Measurements from ENCODE around the gene SLC35D2.
"Not testable (repeated sequence)": the region's sequence is repeated elsewhere in the genome, so short reads cannot be mapped to it uniquely, and the experiment has no call there.

SLC35D2 gene

GRCh38 chr9:96399325-96399633 is 15.8 kb upstream of the SLC35D2 start:
- no peak for DNase-seq

- no peak for DNase-seq
Measured at GRCh38 chr9:96398582-96399324, 15.2 kb upstream of the SLC35D2 start.

GRCh38 chr9:96395964-96396363 is 12.5 kb upstream of the SLC35D2 start:
- DNase-seq = no peak

DNA sequence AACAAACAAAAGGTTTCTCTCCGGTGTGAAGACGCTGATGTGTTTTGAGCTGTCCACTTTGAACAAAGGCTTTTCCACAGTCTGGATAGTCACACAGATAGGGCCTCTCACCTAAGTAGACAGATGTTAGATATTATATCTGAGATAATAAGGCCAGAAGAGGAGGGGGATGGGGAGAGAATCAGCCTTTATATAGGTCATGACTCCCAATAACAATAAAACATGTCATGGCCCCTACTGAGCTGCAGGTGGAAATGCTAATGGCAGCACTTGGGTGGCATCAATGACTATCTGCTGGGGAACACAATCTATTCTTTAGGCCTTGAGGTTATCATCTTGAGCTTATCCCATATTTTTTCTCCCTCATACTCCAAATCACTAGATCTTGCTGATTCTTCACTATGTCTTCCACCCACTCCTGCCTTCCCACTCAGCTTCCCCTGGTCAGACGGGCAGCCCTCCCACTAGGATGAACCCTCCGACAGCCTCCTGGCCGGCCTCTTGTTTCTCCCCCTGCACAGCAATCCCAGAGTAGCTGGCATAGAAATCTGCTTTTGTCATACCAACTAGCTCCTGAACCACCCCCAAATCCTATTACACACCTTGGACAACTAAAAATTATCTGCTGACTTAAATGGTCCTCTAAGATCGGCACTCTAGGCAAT is 11.5 kb upstream of the SLC35D2 start:
- no peak for DNase-seq

DNA sequence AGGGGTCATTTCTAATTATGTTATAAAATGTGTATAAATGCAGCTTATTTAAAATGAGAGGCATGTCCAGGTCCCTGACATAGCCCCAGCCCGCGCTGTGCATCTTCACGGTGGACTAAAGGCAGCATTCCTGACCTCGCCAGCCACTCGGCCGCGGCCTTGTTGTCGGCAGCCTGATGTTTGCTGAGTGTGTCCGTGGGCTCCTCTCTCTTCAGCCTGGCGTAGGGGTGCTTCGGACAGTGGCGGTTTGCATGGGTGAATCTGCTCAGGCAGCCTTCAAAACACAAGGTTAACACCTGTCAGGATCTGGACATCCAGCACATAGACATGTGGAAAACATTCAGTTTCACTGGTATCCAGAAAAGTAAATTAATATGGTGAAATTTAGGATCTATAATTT is 8.8 kb upstream of the SLC35D2 start:
- no peak for DNase-seq

DNA sequence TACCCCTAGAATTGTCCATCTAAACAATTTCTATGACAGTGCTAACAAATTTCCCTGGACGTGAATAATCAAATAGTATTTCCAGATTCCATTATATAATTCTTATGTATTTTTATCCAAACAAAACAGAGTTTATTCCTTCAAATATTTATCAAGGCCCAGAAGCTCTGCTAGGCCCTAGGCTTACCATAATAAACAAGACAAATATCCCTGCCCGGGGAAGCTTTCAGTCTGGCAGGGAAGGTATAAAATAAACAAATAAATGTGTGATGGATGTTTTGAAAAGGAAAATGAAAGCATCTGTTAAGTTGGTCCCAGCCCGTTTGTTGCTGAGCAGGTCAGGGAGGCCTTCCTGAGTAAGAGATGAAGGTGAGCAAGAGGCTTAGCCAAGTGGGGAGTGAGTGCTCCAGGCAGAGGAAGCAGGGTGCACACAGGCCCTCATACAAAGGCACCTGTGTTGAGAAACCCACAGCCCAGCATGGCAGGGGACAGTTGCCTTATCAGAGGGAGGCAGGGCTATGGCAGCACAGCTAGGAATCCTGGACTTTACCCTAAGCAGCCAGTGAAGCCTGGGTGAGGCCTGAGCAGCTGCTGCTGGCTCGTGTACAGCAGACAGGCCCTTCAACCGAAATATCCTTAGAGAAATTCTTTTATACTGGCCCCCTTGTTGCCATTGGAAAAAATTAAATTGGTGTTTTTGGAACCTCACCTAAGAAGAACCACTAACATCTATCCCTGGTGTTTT is 7.7 kb upstream of the SLC35D2 start:
- DNase-seq = no peak

DNA sequence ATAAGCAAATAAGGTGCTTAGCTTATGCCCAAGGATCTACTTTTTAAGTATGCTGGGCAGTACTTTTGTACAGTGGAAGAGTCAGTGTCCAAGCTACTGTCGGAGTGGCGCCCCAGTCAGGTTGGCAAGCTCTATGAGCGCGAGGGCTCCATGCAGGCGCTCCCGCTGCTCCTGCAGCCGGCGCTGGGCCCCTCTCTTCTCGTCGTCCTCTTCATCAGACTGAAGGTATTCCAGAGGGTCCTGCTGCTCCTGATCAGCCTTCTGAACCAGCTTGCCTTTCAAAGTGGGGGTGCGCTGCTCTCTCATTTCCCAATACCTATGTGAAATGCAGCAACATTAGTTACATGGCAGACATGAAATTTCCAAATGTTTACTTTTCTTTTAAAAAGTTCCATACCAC is 4.6 kb upstream of the SLC35D2 start:
- no peak for DNase-seq

DNA sequence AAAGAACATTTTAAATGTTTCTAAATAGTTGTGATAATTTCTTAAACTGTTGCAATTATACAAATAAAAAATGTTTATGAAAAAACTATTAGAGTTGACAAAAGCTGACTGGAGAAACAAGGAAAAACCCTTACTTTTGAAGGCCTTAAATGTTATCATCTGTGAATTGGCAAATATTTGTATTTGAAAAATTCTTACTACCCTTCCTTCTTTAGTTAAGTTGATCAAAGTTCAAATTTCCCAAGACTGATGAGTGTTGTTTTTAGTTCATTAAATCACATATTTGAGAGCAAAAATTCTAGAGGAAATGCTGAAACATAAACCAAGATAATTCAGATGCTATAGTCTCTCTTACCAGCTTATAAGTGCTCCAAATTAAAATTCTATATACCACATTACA is 2.6 kb upstream of the SLC35D2 start:
- DNase-seq = no peak

DNA sequence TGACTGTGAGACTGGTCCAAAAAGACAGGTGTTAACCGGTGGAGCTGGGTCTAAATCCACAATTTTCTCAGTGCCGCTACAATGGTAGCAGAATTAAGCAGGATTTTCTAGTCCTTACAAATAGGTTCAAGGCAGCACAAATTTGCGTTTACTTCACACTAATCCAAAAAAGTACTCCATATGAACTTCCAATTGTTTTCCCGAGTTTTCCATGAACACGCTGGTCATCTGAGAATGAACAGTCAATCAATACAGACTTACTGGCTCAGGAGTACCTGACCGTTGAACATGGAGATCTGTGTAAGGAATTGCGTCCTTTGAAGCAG is 709 bp downstream of the SLC35D2 start:
- no peak for DNase-seq

- no peak for DNase-seq
Measured at GRCh38 chr9:96382175-96382574, 1.3 kb downstream of the SLC35D2 start.

DNA sequence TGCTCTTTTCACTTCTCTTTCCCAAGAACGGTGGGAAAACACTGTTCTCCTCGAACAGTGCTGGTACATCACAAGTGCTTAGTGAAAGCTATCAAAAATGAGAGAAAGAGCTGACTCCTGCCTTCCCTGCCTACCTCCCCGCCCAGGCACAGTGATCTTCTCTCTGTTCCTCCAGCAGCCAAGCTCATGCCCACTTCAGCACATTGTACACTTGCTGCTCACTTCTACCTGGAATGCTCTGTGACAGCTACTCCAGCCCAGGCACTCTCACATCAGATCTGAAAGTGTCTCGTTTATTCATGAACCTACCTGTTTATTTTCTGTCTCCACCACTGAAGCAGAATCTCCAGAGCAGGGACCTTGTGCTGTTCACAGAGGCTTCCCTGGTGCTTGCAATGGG is 1.8 kb downstream of the SLC35D2 start:
- DNase-seq = no peak

- DNase-seq = no peak
Measured at GRCh38 chr9:96381125-96381524, 2.4 kb downstream of the SLC35D2 start.

GRCh38 chr9:96379461-96379860 is 4.0 kb downstream of the SLC35D2 start:
- no peak for DNase-seq

DNA sequence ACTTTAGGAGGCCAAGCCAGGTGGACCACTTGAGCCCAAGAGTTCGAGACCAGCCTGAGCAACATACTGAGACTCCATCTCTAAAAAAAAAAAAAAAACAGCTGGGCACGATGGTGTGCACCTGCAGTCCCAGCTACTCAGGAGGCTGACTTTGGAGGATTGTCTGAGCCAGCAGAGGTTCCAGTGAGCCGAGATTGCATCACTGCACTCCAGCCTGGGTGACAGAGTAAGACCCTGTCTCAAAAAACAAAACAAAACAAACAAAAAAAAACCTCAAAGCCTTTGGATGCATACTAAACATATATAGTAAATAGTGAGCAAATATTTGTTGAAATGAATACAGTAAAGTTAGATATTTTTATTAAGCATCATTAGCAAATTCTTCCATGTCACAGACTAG is 5.3 kb downstream of the SLC35D2 start:
- DNase-seq = no peak

DNA sequence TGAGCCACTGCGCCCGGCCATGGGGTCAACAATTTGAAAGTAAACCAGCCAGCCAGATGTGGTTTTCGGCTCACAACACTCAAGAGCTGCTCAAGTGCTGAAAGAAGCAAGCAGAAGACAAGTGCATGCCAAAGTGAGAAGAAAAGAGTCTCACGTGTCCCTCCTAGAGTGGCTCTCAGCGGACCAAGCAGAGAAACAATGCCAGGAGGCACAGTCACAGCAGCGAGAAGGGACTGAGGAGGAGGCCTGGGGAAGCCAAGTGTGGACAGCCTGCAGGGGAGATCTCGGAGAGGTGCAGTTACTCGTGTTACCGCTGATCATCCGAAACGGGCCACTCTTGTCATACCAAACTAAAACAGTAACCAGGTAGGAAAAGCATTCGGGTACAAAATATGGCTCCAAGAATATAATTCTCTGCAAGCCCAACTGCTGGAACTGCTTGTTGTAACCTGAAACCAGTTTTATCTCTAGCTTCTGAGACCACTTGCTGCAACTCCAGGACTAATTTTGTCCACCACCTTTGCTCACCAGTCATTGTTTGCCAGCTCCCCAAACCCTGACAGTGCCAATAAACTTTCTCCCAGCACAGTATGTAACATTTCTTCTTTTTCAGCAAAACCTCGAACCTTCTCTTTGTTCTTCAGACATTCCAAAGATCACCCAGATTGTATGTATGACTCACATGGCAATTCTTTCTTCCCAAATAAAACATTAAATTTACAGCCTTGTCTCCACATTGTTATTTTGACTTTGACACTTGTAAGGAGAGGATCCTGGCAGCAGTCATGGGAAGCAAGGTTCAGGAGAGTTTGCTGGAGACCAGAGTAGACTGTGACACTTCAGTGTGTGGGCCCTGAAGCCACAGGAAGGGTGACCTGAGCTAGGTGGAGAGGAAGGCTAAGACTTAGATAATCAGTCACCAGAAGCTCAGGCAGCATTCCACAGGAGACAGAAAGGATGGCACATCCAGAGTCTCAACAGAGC is 6.3 kb downstream of the SLC35D2 start:
- no peak for DNase-seq

GRCh38 chr9:96375507-96375906 is 8.0 kb downstream of the SLC35D2 start:
- DNase-seq = not testable (repeated sequence)

GRCh38 chr9:96367943-96368342 is 15.6 kb downstream of the SLC35D2 start:
- no peak for DNase-seq

- no peak for DNase-seq
Measured at GRCh38 chr9:96363175-96363967, 20.1 kb downstream of the SLC35D2 start.

DNA sequence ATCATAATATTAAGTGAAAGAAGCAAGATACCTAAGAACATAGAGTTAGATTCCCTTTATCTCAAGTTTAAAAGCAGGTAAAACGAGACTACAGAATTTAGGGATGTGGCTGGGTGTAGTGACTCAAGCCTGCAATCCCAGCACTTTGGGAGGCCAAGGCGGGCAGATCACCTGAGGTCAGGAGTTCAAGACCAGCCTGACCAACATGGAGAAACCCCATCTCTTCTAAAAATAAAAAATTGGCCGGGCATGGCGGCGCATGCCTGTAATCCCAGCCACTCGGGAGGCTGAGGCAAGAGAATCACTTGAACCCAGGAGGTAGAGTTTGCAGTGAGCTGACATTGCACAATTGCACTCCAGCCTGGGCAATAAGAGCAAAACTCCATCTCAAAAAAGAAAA is 21.4 kb downstream of the SLC35D2 start:
- DNase-seq = not testable (repeated sequence)

DNA sequence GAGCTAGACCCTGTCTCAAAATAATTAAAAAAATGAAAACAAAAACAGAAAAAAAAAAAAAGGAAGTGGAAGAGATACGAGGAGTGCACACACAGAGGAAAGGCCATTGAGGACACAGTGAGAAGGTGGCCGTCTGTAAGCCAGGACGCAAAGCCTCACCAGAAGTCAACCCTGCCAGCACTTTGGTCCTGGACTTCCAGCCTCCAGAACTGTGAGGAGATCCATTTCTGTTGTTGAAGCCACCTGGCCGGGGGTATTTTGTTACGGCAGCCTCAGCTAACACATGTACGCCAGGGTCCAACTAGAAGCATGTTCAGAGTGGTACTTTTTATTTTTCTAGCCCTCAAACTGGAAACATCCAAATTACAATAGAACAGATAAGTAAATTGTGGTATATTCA is 21.8 kb downstream of the SLC35D2 start:
- no peak for DNase-seq

DNA sequence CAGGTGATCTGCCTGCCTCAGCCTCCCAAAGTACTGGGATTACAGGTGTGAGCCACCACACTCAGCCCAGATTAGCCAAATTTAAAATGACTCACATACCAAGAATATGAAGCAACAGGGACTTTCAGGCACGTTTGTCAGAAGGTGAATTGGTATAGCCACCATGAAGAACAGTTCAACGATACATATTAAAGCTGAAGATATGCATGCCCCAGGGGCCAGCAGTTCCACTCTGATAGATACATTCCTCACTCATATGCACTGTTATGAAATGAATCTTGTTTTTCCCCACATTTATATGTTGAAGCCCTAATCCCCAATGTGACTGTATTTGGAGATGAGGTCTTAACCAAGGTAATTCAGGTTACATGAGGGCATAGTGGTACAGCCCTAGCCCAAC is 22.5 kb downstream of the SLC35D2 start:
- DNase-seq = no peak

DNA sequence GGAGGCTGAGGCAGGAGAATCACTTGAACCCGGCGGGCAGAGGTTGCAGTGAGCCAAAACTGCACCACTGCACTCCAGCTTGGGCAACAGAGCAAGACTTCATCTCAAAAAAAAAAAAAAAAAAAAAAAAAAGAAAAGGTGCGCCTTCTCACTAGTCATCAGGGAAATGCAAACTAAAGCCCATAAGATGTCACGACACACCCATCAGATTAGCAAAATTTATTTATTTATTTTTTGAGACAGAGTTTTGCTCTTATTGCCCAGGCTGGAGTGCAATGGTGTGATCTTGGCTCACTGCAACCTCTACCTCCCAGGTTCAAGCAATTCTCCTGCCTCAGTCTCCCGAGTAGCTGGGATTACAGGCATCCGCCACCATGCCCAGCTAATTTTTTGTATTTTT is 23.0 kb downstream of the SLC35D2 start:
- DNase-seq = not testable (repeated sequence)

Data from activated CD4-positive, alpha-beta T cell treated with anti-CD3 and anti-CD28 coated beads for 4 hours (primary cell).